Renal cortex interstitium (tissue), 11 donors: Measurements from ENCODE around the gene SPC24. TPM values are rescaled to one million over a fixed set of nuclear protein-coding genes. Genes with fewer than 3 reads are reported as not detected.
"Not testable (repeated sequence)": the region's sequence is repeated elsewhere in the genome, so short reads cannot be mapped to it uniquely, and the experiment has no call there.

Source experiments
- DNase-seq, 11 donors: peaks; one replicate each; pipeline ENCODE4 v3.0.0-alpha.2; 2013; ENCODE audit warnings: low read depth in 9 of 11, low spot score in 4 of 11; ENCODE audit errors: extremely low read depth in 1 of 11
- polyA plus RNA-seq, 3 donors: library from polyadenylated mRNA; unstranded; fragments of 120-200 nt; gene quantifications; one replicate each; pipeline ENCODE4 v1.2.1, GENCODE V29; 2013; ENCODE audit not compliant: insufficient read length in 3 of 3

SPC24 gene
- polyA plus RNA-seq, 3 donors, result 18.4 to 21.8 (median 19.7) TPM

GRCh38 chr19:11111117-11111770, 44.3 kb downstream of the SPC24 start:
- DNase-seq, result no peak

- DNase-seq, result no peak
Measured at GRCh38 chr19:11108746-11109145, 46.8 kb downstream of the SPC24 start.

GRCh38 chr19:11106477-11106876, 49.1 kb downstream of the SPC24 start:
- DNase-seq, result no peak

DNA sequence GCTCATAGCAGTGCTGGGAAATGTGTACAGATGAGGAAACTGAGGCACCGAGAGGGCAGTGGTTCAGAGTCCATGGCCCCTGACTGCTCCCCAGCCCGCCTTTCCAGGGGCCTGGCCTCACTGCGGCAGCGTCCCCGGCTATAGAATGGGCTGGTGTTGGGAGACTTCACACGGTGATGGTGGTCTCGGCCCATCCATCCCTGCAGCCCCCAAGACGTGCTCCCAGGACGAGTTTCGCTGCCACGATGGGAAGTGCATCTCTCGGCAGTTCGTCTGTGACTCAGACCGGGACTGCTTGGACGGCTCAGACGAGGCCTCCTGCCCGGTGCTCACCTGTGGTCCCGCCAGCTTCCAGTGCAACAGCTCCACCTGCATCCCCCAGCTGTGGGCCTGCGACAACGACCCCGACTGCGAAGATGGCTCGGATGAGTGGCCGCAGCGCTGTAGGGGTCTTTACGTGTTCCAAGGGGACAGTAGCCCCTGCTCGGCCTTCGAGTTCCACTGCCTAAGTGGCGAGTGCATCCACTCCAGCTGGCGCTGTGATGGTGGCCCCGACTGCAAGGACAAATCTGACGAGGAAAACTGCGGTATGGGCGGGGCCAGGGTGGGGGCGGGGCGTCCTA, 50.5 kb downstream of the SPC24 start:
- no peak for DNase-seq

DNA sequence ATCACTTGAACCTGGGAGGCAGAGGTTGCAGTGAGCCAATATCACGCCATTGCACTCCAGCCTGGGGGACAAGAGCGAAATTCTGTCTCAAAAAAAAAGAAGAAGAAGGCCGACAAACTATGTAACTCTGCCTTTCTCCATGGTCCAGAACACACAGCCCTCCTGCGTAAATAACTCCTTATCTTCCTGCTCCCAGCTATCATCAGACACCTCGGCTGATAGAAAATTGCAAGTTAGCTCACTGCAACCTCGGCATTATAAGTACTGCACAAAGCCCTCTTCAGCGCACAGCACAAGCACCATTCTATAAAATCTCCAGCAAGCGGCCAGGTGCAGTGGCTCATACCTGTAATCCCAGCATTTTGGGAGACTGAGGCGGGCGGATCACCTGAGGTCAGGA, 51.9 kb downstream of the SPC24 start:
- DNase-seq, result not testable (repeated sequence)

GRCh38 chr19:11102944-11103343, 52.6 kb downstream of the SPC24 start:
- no peak for DNase-seq

DNA sequence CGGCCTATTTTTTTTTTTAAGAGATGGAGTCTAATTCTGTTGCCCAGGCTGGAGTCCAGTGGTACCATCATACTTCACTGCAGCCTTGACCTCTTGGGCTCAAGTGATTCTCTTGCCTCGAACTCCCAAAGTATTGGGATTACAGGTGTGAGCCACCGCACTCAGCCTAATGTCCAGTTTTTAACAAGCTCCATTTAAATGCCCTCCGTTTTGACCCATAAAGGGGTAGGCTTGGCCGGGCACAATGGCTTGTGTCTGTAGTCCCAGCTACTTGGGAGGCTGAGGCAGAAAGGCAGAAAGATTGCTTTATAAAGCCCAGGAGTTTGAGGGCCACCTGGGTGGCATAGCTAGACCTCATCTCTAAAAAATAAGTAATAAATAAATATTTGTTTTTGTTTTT, 54.5 kb downstream of the SPC24 start:
- no peak for DNase-seq

- DNase-seq, result no peak
Measured at GRCh38 chr19:11100049-11100448, 55.5 kb downstream of the SPC24 start.

DNA sequence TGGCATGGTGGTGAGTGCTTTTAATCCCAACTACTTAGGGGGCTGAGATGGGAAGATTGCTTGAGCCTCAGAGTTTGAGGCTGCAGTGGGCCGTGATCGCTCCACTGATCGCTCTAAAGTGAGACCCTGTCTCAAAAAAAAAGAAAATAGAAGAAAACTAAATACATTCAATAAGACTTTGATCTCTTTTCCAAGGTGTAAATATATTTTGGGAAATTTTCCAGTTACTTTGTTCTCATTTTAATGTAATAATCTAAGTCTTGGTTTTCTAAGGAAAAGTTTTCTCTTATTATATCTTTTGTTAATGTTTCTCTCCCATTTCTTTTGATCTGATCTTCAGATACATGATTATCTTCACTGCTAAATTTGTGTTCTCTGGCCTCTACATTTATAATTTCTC, 56.7 kb downstream of the SPC24 start:
- DNase-seq, result no peak

- no peak for DNase-seq
Measured at GRCh38 chr19:11098327-11098726, 57.3 kb downstream of the SPC24 start.

DNA sequence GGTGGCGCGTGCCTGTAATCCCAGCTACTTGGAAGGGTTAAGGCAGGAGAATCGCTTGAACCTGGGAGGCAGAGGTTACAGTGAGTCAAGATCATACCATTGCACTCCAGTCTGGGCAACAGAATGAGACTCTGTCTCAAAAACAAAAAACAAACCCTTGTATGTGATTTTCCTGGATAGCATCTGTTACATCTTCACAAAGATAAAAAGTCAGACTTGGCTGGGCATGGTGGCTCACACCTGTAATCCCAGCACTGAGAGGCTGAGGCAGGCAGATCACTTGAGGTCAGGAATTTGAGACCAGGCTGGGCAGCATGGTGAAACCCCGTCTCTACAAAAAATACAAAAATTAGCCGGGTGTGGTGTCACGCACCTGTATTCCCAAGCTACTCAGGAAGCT, 58.2 kb downstream of the SPC24 start:
- DNase-seq, result not testable (repeated sequence)

GRCh38 chr19:11096210-11096841, 59.3 kb downstream of the SPC24 start:
- DNase-seq, result no peak

Other genes with a start within 250 kb of the SPC24 start
- gene YIPF2, start 227.1 kb downstream of the SPC24 start, polyA plus RNA-seq, result 10 to 100 TPM; 30.8 to 50.2 (median 45.0) TPM
- 10 to 100 TPM; 26.9 to 31.0 (median 28.3) TPM for gene TIMM29, start 227.0 kb downstream of the SPC24 start, polyA plus RNA-seq
- 100 to 1,000 TPM; 163 to 177 (median 165) TPM for gene SMARCA4, start 194.8 kb downstream of the SPC24 start, polyA plus RNA-seq
- 10 to 100 TPM; 23.2 to 28.9 (median 25.1) TPM for gene LDLR, start 66.3 kb downstream of the SPC24 start, polyA plus RNA-seq
- gene KANK2, start 41.8 kb upstream of the SPC24 start, polyA plus RNA-seq, result 100 to 1,000 TPM; 115 to 130 (median 116) TPM
- gene ANGPTL8, start 83.8 kb upstream of the SPC24 start, polyA plus RNA-seq, result under 1 TPM; 0.34 to 0.68 (median 0.41) TPM
- 10 to 100 TPM; 36.4 to 66.4 (median 52.8) TPM for gene DOCK6, start 106.7 kb upstream of the SPC24 start, polyA plus RNA-seq
- gene TSPAN16, start 140.4 kb upstream of the SPC24 start, polyA plus RNA-seq, result not detected
- 10 to 100 TPM; 15.1 to 16.5 (median 16.3) TPM for gene RAB3D, start 183.9 kb upstream of the SPC24 start, polyA plus RNA-seq
- 100 to 1,000 TPM; 128 to 145 (median 134) TPM for gene TMEM205, start 190.5 kb upstream of the SPC24 start, polyA plus RNA-seq
- gene CCDC159, start 190.7 kb upstream of the SPC24 start, polyA plus RNA-seq, result 10 to 100 TPM; 22.4 to 43.2 (median 28.6) TPM
- 10 to 100 TPM; 10.1 to 16.8 (median 15.0) TPM for gene PLPPR2, start 199.7 kb upstream of the SPC24 start, polyA plus RNA-seq
- gene SWSAP1, start 218.9 kb upstream of the SPC24 start, polyA plus RNA-seq, result 1 to 10 TPM; 3.1 to 3.6 (median 3.4) TPM
- gene EPOR, start 228.5 kb upstream of the SPC24 start, polyA plus RNA-seq, result 10 to 100 TPM; 18.9 to 40.6 (median 24.9) TPM